ENCODE data around the gene MYO1B.

The MYO1B gene

DNA sequence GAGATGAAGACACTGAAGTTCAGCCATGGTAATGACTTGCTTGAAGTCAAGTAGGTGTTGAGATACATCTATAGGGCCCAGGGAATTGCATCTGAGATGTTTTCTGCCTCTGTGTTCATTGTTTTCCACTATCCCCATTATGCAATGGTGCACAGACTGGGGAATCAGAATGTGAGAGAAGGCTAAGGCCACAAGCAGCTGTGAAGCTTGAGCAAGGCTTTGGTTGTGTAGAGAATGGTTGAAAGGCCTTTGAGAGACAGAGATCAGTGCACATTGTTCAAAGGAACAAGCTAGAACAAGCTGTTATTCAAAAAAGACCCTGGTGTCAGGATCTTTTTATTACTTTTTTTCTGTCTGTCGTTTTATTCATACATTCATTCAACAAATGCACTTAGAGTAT is 82.3 kb downstream of the MYO1B start:
- Histone ChIP-seq H3K4me3 (ENCODE audit: low read length) (no peak overlapping the region), H3K9ac (ENCODE audit: low read length) (no peak overlapping the region), H3K4me1 (ENCODE audit: control insufficient read depth, insufficient read depth, low read length) (peaks cover 2% of the 10 kb centered on the region), H3K27me3 (replicated peaks; ENCODE audit: control insufficient read depth, insufficient read depth, low read length) (no peaks in the 10 kb centered on the region), H3K9me3 (ENCODE audit: control insufficient read depth, low read length) (peaks cover 5% of the 10 kb centered on the region), H3K36me3 (ENCODE audit: control insufficient read depth, insufficient read depth, low read length, severe bottlenecking) (peaks cover 20% of the 10 kb centered on the region)
- no peak for DNase-seq (ENCODE audit: low read depth)

GRCh38 chr2:191328150-191328809 is 83.1 kb downstream of the MYO1B start:
- Histone ChIP-seq H3K4me1 (ENCODE audit: control insufficient read depth, insufficient read depth, low read length) (peaks cover 3% of the 10 kb centered on the region), H3K36me3 (ENCODE audit: control insufficient read depth, insufficient read depth, low read length, severe bottlenecking) (peaks cover 20% of the 10 kb centered on the region), H3K27me3 (replicated peaks; ENCODE audit: control insufficient read depth, insufficient read depth, low read length) (no peaks in the 10 kb centered on the region), H3K9me3 (ENCODE audit: control insufficient read depth, low read length) (peaks cover 5% of the 10 kb centered on the region), H3K4me3 (ENCODE audit: low read length) (no peak overlapping the region), H3K9ac (ENCODE audit: low read length) (no peak overlapping the region)
- no peak for DNase-seq (ENCODE audit: low read depth)

DNA sequence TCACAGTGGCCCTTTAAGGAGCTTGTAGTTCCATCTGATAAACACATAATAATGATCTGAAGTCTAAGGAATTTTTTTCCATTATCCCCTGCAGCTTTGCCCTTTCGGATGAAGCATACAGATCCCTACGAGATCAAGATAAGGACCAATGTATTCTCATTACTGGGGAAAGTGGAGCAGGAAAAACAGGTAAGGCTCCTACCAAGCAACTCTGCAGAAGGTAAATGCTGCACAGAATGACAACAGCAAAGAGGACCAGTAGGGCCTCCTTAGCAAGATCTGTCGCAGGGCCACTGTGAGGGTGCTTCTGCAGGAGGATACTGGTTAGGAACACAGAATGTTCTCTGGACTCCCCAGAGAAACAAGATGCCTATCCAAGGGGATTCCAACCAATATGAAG is 84.6 kb downstream of the MYO1B start:
- Histone ChIP-seq H3K4me1 (ENCODE audit: control insufficient read depth, insufficient read depth, low read length) (peaks cover 15% of the 10 kb centered on the region), H3K36me3 (ENCODE audit: control insufficient read depth, insufficient read depth, low read length, severe bottlenecking) (peaks cover 20% of the 10 kb centered on the region), H3K27me3 (replicated peaks; ENCODE audit: control insufficient read depth, insufficient read depth, low read length) (no peaks in the 10 kb centered on the region), H3K9me3 (ENCODE audit: control insufficient read depth, low read length) (no peaks in the 10 kb centered on the region), H3K4me3 (ENCODE audit: low read length) (no peak overlapping the region), H3K9ac (ENCODE audit: low read length) (no peak overlapping the region)
- no peak for DNase-seq (ENCODE audit: low read depth)

- H3K4me3 ChIP-seq (ENCODE audit: low read length) = peak overlapping the region; percentile 53
- H3K27me3 ChIP-seq (replicated peaks; ENCODE audit: control insufficient read depth, insufficient read depth, low read length) = no peaks in the 10 kb centered on the region
- H3K9me3 ChIP-seq (ENCODE audit: control insufficient read depth, low read length) = no peaks in the 10 kb centered on the region
- H3K36me3 ChIP-seq (ENCODE audit: control insufficient read depth, insufficient read depth, low read length, severe bottlenecking) = peaks cover 20% of the 10 kb centered on the region
- peak; percentile 89 for DNase-seq (ENCODE audit: low read depth)
- H3K9ac ChIP-seq (ENCODE audit: low read length) = peak overlapping the region; percentile 46
- H3K4me1 ChIP-seq (ENCODE audit: control insufficient read depth, insufficient read depth, low read length) = peaks cover 35% of the 10 kb centered on the region
Observed at GRCh38 chr2:191333911-191334357, 88.7 kb downstream of the MYO1B start.

GRCh38 chr2:191335875-191336464 is 90.8 kb downstream of the MYO1B start:
- no peak overlapping the region for H3K9ac ChIP-seq (ENCODE audit: low read length)
- H3K4me3 ChIP-seq (ENCODE audit: low read length) = no peak overlapping the region
- peaks cover 8% of the 10 kb centered on the region for H3K36me3 ChIP-seq (ENCODE audit: control insufficient read depth, insufficient read depth, low read length, severe bottlenecking)
- DNase-seq (ENCODE audit: low read depth) = no peak
- H3K27me3 ChIP-seq (replicated peaks; ENCODE audit: control insufficient read depth, insufficient read depth, low read length) = no peaks in the 10 kb centered on the region
- H3K4me1 ChIP-seq (ENCODE audit: control insufficient read depth, insufficient read depth, low read length) = peaks cover 35% of the 10 kb centered on the region
- no peaks in the 10 kb centered on the region for H3K9me3 ChIP-seq (ENCODE audit: control insufficient read depth, low read length)

DNA sequence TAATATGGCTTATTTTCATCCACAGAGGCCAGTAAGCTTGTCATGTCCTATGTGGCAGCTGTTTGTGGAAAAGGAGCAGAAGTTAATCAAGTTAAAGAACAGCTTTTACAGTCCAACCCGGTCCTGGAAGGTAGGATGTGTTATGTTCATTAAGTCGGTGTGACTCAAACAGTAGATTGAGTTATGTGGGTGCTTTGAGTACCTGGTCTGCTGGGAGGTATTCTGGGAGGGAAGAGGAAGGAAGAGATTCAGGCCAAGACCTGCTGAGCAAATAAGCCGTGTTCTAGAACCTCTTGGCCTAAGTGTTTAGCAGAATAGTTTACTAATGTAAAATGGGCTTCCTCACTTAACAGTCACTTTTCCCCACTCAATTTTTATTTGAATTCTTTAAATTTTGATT is 96.2 kb downstream of the MYO1B start:
- Histone ChIP-seq H3K27me3 (replicated peaks; ENCODE audit: control insufficient read depth, insufficient read depth, low read length) (no peaks in the 10 kb centered on the region), H3K36me3 (ENCODE audit: control insufficient read depth, insufficient read depth, low read length, severe bottlenecking) (peaks cover 19% of the 10 kb centered on the region), H3K9ac (ENCODE audit: low read length) (no peak overlapping the region), H3K4me1 (ENCODE audit: control insufficient read depth, insufficient read depth, low read length) (peaks cover 31% of the 10 kb centered on the region), H3K4me3 (ENCODE audit: low read length) (no peak overlapping the region), H3K9me3 (ENCODE audit: control insufficient read depth, low read length) (no peaks in the 10 kb centered on the region)
- DNase-seq (ENCODE audit: low read depth) = no peak

DNA sequence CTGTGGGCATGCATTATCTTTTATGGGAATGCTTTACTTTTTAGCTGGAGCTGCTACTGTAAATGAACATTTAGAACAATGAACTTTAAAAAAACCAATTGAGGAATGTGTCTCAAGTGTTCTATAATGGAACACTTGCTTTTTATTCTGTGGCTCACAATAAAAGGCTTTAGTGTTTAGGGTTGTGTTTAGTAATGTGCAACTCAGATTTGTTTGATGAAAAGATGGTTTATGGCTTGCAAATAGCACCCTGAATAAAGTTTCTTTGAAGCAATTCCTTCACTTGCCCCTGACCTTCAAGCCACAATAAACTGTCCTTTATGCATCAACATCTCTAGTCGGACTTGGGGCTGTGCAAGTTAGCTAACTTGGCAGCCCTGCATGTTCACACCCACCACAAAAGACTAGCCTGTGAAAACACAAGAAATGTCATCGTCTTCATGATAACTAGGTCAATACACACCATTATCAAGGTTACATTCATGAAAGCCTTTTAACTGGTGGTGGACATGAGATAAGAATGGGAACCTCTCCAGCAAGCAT is 98.7 kb downstream of the MYO1B start:
- Histone ChIP-seq H3K9me3 (ENCODE audit: control insufficient read depth, low read length) (no peaks in the 10 kb centered on the region), H3K4me1 (ENCODE audit: control insufficient read depth, insufficient read depth, low read length) (peaks cover 16% of the 10 kb centered on the region), H3K27me3 (replicated peaks; ENCODE audit: control insufficient read depth, insufficient read depth, low read length) (no peaks in the 10 kb centered on the region), H3K36me3 (ENCODE audit: control insufficient read depth, insufficient read depth, low read length, severe bottlenecking) (peaks cover 31% of the 10 kb centered on the region), H3K4me3 (ENCODE audit: low read length) (no peak overlapping the region), H3K9ac (ENCODE audit: low read length) (no peak overlapping the region)
- no peak for DNase-seq (ENCODE audit: low read depth)

- DNase-seq (ENCODE audit: low read depth) = peak; percentile 37
- Histone ChIP-seq H3K9me3 (ENCODE audit: control insufficient read depth, low read length) (no peaks in the 10 kb centered on the region), H3K4me3 (ENCODE audit: low read length) (no peak overlapping the region), H3K27me3 (replicated peaks; ENCODE audit: control insufficient read depth, insufficient read depth, low read length) (no peaks in the 10 kb centered on the region), H3K9ac (ENCODE audit: low read length) (no peak overlapping the region), H3K4me1 (ENCODE audit: control insufficient read depth, insufficient read depth, low read length) (peaks cover 19% of the 10 kb centered on the region), H3K36me3 (ENCODE audit: control insufficient read depth, insufficient read depth, low read length, severe bottlenecking) (peaks cover 41% of the 10 kb centered on the region)
Observed at GRCh38 chr2:191345788-191346187, 100.6 kb downstream of the MYO1B start.

GRCh38 chr2:191347154-191347553 is 102.0 kb downstream of the MYO1B start:
- DNase-seq (ENCODE audit: low read depth) = no peak
- Histone ChIP-seq H3K9ac (ENCODE audit: low read length) (no peak overlapping the region), H3K4me1 (ENCODE audit: control insufficient read depth, insufficient read depth, low read length) (peaks cover 32% of the 10 kb centered on the region), H3K36me3 (ENCODE audit: control insufficient read depth, insufficient read depth, low read length, severe bottlenecking) (peaks cover 30% of the 10 kb centered on the region), H3K27me3 (replicated peaks; ENCODE audit: control insufficient read depth, insufficient read depth, low read length) (no peaks in the 10 kb centered on the region), H3K9me3 (ENCODE audit: control insufficient read depth, low read length) (no peaks in the 10 kb centered on the region), H3K4me3 (ENCODE audit: low read length) (no peak overlapping the region)

GRCh38 chr2:191347881-191348280 is 102.7 kb downstream of the MYO1B start:
- no peaks in the 10 kb centered on the region for H3K27me3 ChIP-seq (replicated peaks; ENCODE audit: control insufficient read depth, insufficient read depth, low read length)
- no peak overlapping the region for H3K4me3 ChIP-seq (ENCODE audit: low read length)
- no peak overlapping the region for H3K9ac ChIP-seq (ENCODE audit: low read length)
- no peak for DNase-seq (ENCODE audit: low read depth)
- peaks cover 27% of the 10 kb centered on the region for H3K36me3 ChIP-seq (ENCODE audit: control insufficient read depth, insufficient read depth, low read length, severe bottlenecking)
- no peaks in the 10 kb centered on the region for H3K9me3 ChIP-seq (ENCODE audit: control insufficient read depth, low read length)
- peaks cover 38% of the 10 kb centered on the region for H3K4me1 ChIP-seq (ENCODE audit: control insufficient read depth, insufficient read depth, low read length)

DNA sequence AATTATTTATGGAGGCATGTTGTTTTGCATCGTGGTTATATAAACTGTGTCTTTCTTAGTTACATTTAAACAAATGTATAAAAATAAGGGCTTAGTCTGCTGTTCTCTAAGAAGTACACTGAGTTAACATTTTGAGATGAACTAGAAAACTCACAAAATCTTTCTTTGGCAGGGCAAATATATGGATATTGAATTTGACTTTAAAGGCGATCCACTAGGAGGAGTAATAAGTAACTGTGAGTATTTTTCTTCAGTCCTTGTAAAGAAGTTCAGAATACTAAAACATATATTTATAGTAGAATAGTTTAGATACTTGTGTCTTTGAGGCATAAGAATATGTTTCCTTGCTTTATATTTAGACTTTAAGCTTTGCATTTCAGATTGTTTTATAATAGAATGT is 104.8 kb downstream of the MYO1B start:
- no peak overlapping the region for H3K9ac ChIP-seq (ENCODE audit: low read length)
- H3K36me3 ChIP-seq (ENCODE audit: control insufficient read depth, insufficient read depth, low read length, severe bottlenecking) = peaks cover 34% of the 10 kb centered on the region
- H3K9me3 ChIP-seq (ENCODE audit: control insufficient read depth, low read length) = peaks cover under 1% of the 10 kb centered on the region
- peaks cover 31% of the 10 kb centered on the region for H3K4me1 ChIP-seq (ENCODE audit: control insufficient read depth, insufficient read depth, low read length)
- no peaks in the 10 kb centered on the region for H3K27me3 ChIP-seq (replicated peaks; ENCODE audit: control insufficient read depth, insufficient read depth, low read length)
- peak; percentile 15 for DNase-seq (ENCODE audit: low read depth)
- no peak overlapping the region for H3K4me3 ChIP-seq (ENCODE audit: low read length)

Data from adipocyte (in vitro differentiated cells).